Adrenal gland (tissue), 5 donors: ENCODE results near the gene AGFG1.

Experiments used
- CTCF ChIP-seq, 6 experiments: fragments of 450-650 bp in 4 of 6; fragments of 200-600 bp in 2 of 6; sonication (generic) in 1 of 6; IDR thresholded peaks; 1 replicate in 5 of 6; 2 replicates in 1 of 6; pipeline versions ENCODE4 v1.5.1 to v1.8.0; 2016 to 2021; ENCODE audit warnings: antibody characterized with exemption in 6 of 6, mild to moderate bottlenecking in 2 of 6, moderate library complexity in 1 of 6
- POLR2A ChIP-seq, 2 donors: fragments of 450-650 bp; IDR thresholded peaks; one replicate each; pipeline ENCODE4 v1.6.1; 2017; ENCODE audit warnings: antibody characterized with exemption in 2 of 2, mild to moderate bottlenecking in 2 of 2, moderate library complexity in 1 of 2
- donor health status: DM: no; HTN: no; CAD: no.

GRCh38 chr2:227471412-227471811, 544 bp upstream of the AGFG1 start:
- no peak for TF ChIP-seq CTCF (IDR thresholded peaks at IDR 0.05)
- no peak for TF ChIP-seq POLR2A (IDR thresholded peaks at IDR 0.05)
